HCT116 (cell line): ENCODE data around the gene ANKEF1. TPM values are rescaled to one million over a fixed set of nuclear protein-coding genes. Genes with fewer than 3 reads are reported as not detected.

Experiments
- ATAC-seq: fragments of 200-7000 bp; cut with Tn5 transposase; 2 replicates; pipeline ENCODE4 v1.9.1; 2020; ENCODE audit warnings: mild to moderate bottlenecking, moderate library complexity
- BruUV-seq: library from RNA; stranded (reverse); fragments of 400-500 nt; replicated peaks from 2 replicates; lab custom pipeline; 2021; lab: Mats Ljungman, UMichigan
- CTCF ChIA-PET: fragments of 300-600 bp; sonication (Branson Sonifier 250); formaldehyde crosslinking; loops from one replicate; lab custom pipeline; 2021; ENCODE audit warnings: antibody characterized with exemption; lab: Charles Lee
- POLR2A ChIA-PET: fragments of 300-600, 350-600 bp; sonication (Branson Sonifier 250); formaldehyde crosslinking; loops from one replicate; lab custom pipeline; 2021; ENCODE audit warnings: antibody characterized with exemption; lab: Charles Lee
- RAD21 ChIA-PET, 2 experiments: fragments of 300-600 bp; sonication (Branson Sonifier 250); formaldehyde crosslinking; loops; one replicate each; lab custom pipeline; 2023; ENCODE audit warnings: low total read pairs in 2 of 2; ENCODE audit not compliant: uncharacterized antibody in 2 of 2, unreplicated experiment in 2 of 2, low non-redundant PET in 1 of 2; lab: Charles Lee
- DNase-seq: peaks from one replicate; pipeline ENCODE4 v3.0.0-alpha.2; 2010; ENCODE audit warnings: low read depth, low spot score
- H2AFZ ChIP-seq: fragments of 200-600 bp; shearing (Covaris generic), sonication (generic); 2 replicates; pipeline ENCODE4 v1.6.1; 2017; ENCODE audit warnings: low read depth, mixed run types, mixed read lengths, antibody characterized with exemption, low read length; ENCODE audit not compliant: poor library complexity, severe bottlenecking
- H3K27ac ChIP-seq: 2 replicates; pipeline ENCODE4 v1.5.1; 2012; ENCODE audit warnings: low read depth, low read length
- H3K27me3 ChIP-seq: fragments of 200-600 bp; sonication (generic); 2 replicates; pipeline ENCODE4 v1.6.1; 2016; ENCODE audit warnings: mixed run types, low read length, mixed read lengths; ENCODE audit not compliant: insufficient read depth
- H3K36me3 ChIP-seq, 2 experiments: fragments of 200-500 bp in 1 of 2; fragments of 200-600 bp in 1 of 2; sonication (Bioruptor generic) in 1 of 2; sonication (generic) in 1 of 2; 2 replicates each; pipeline versions ENCODE4 v1.5.1 to v1.6.1; 2014 to 2016; ENCODE audit warnings: low read length in 2 of 2, inconsistent platforms in 1 of 2, mixed read lengths in 1 of 2, mixed run types in 1 of 2; ENCODE audit not compliant: insufficient read depth in 2 of 2, control insufficient read depth in 1 of 2
- H3K4me1 ChIP-seq, 2 experiments: fragments of 200-600 bp in 1 of 2; sonication (generic) in 1 of 2; 2 replicates each; pipeline versions ENCODE4 v1.5.1 to v1.6.1; 2012 to 2017; ENCODE audit warnings: low read length in 2 of 2, inconsistent platforms in 1 of 2, mild to moderate bottlenecking in 1 of 2, mixed read lengths in 1 of 2, mixed run types in 1 of 2, moderate library complexity in 1 of 2; ENCODE audit not compliant: insufficient read depth in 2 of 2, control insufficient read depth in 1 of 2
- H3K4me2 ChIP-seq: fragments of 200-600 bp; sonication (generic); 2 replicates; pipeline ENCODE4 v1.6.1; 2017; ENCODE audit warnings: mixed run types, low read length, mixed read lengths
- H3K4me3 ChIP-seq, 2 experiments: fragments of 200-600 bp in 1 of 2; sonication (generic) in 1 of 2; replicated peaks in 1 of 2; 2 replicates each; pipeline ENCODE4 v1.5.1; 2011 to 2016; ENCODE audit warnings: low read length in 2 of 2, control low read depth in 1 of 2, low read depth in 1 of 2, mild to moderate bottlenecking in 1 of 2, mixed read lengths in 1 of 2, mixed run types in 1 of 2
- H3K79me2 ChIP-seq: fragments of 200-600 bp; sonication (generic); 2 replicates; pipeline ENCODE4 v1.6.1; 2017; ENCODE audit warnings: mild to moderate bottlenecking, mixed run types, low read length, moderate library complexity, mixed read lengths; ENCODE audit not compliant: insufficient read depth
- H3K9ac ChIP-seq: fragments of 200-600 bp; sonication (generic); 2 replicates; pipeline ENCODE4 v1.6.1; 2016; ENCODE audit warnings: low read length, mixed read lengths
- H3K9me2 ChIP-seq: fragments of 200-600 bp; sonication (generic), shearing (Covaris generic); 2 replicates; pipeline ENCODE4 v1.6.1; 2017; ENCODE audit warnings: mixed run types, mild to moderate bottlenecking, moderate library complexity; ENCODE audit not compliant: insufficient read depth
- H3K9me3 ChIP-seq, 2 experiments: fragments of 200-500 bp in 1 of 2; fragments of 200-600 bp in 1 of 2; sonication (Bioruptor generic) in 1 of 2; sonication (generic) in 1 of 2; 2 replicates each; pipeline ENCODE4 v1.6.1; 2014 to 2017; ENCODE audit warnings: low read length in 2 of 2, mixed read lengths in 2 of 2, inconsistent platforms in 1 of 2, low read depth in 1 of 2, mild to moderate bottlenecking in 1 of 2, mixed run types in 1 of 2, moderate library complexity in 1 of 2; ENCODE audit not compliant: control insufficient read depth in 1 of 2, insufficient read depth in 1 of 2
- H4K20me1 ChIP-seq: fragments of 200-600 bp; sonication (generic), shearing (Covaris generic); 2 replicates; pipeline ENCODE4 v1.6.1; 2017; ENCODE audit warnings: mixed run types, mild to moderate bottlenecking, moderate library complexity; ENCODE audit not compliant: insufficient read depth
- CBX3 ChIP-seq: IDR thresholded peaks from 2 replicates; pipeline ENCODE4 v1.6.1; 2012; ENCODE audit warnings: low read depth
- CEBPB ChIP-seq: IDR thresholded peaks from 2 replicates; pipeline ENCODE4 v1.6.1; 2012; ENCODE audit warnings: low read depth
- EGR1 ChIP-seq: IDR thresholded peaks from 2 replicates; pipeline ENCODE4 v1.6.1; 2012; ENCODE audit warnings: low read depth
- ELF1 ChIP-seq: IDR thresholded peaks from 2 replicates; pipeline ENCODE4 v1.6.1; 2012; ENCODE audit warnings: low read depth, borderline replicate concordance
- EZH2 ChIP-seq: fragments of 200-600 bp; sonication (generic); IDR thresholded peaks from 2 replicates; pipeline ENCODE4 v1.6.1; 2017; ENCODE audit warnings: antibody characterized with exemption, mixed run types
- EZH2phosphoT487 ChIP-seq: fragments of 200-600 bp; IDR thresholded peaks from 2 replicates; pipeline ENCODE4 v1.6.1; 2018; ENCODE audit warnings: antibody characterized with exemption, borderline replicate concordance
- JUND ChIP-seq: IDR thresholded peaks from 2 replicates; pipeline ENCODE4 v1.6.1; 2012
- POLR2A ChIP-seq: IDR thresholded peaks from 2 replicates; pipeline ENCODE4 v1.7.0; 2011; ENCODE audit warnings: borderline replicate concordance; ENCODE audit not compliant: insufficient read depth, insufficient read length; ENCODE audit errors: extremely low read depth
- POLR2AphosphoS5 ChIP-seq: IDR thresholded peaks from 2 replicates; pipeline ENCODE4 v1.6.1; 2011; ENCODE audit warnings: mild to moderate bottlenecking, low read depth, low read length, moderate library complexity
- TCF7L2 ChIP-seq: IDR thresholded peaks from 2 replicates; pipeline ENCODE4 v1.7.0; 2011; ENCODE audit warnings: borderline replicate concordance, inconsistent platforms; ENCODE audit not compliant: insufficient read depth, insufficient read length; ENCODE audit errors: extremely low read depth
- YY1 ChIP-seq: IDR thresholded peaks from 2 replicates; pipeline ENCODE4 v1.6.1; 2011; ENCODE audit warnings: low read length, low read depth, moderate library complexity, mild to moderate bottlenecking; ENCODE audit not compliant: insufficient replicate concordance; ENCODE audit errors: extremely low read depth
- ZFX ChIP-seq: fragments of 450-650 bp; IDR thresholded peaks from 2 replicates; pipeline ENCODE4 v1.6.1; 2017
- ZNF274 ChIP-seq: fragments of 200-500 bp; sonication (Bioruptor generic); IDR thresholded peaks from 2 replicates; pipeline ENCODE4 v1.6.1; 2014; ENCODE audit warnings: mild to moderate bottlenecking, low read depth, low read length, inconsistent platforms
- intact Hi-C: fragments of 100-400 bp; cut with micrococcal nuclease; formaldehyde crosslinking; loops from 2 replicates; pipeline ENCODE4 v1.10.0; 2022
- total RNA-seq: library from RNA; stranded (reverse); gene quantifications from one replicate; pipeline ENCODE4 v1.2.1, GENCODE V29; 2021; ENCODE audit not compliant: unreplicated experiment
- TF ChIP-seq, protein P1 (sequence below): IDR thresholded peaks from 2 replicates; pipeline ENCODE4 v1.6.1; 2012
- TF ChIP-seq, protein P2 (sequence below): IDR thresholded peaks from 2 replicates; pipeline ENCODE4 v1.6.1; 2012; ENCODE audit warnings: low read depth
- TF ChIP-seq, protein P3 (sequence below), 3 experiments: fragments of 200-600 bp in 1 of 3; sonication (generic) in 1 of 3; IDR thresholded peaks in 2 of 3; conservative IDR thresholded peaks in 1 of 3; 2 replicates each; pipeline ENCODE4 v1.5.1; 2012 to 2017; ENCODE audit warnings: low read depth in 2 of 3, low read length in 2 of 3, antibody characterized with exemption in 1 of 3, borderline replicate concordance in 1 of 3, control low read depth in 1 of 3, mild to moderate bottlenecking in 1 of 3, mixed read lengths in 1 of 3, mixed run types in 1 of 3, moderate library complexity in 1 of 3; ENCODE audit not compliant: insufficient read depth in 1 of 3

Gene ANKEF1
- total RNA-seq, 1 experiment from 2014 or later, result 15.8 TPM

DNA sequence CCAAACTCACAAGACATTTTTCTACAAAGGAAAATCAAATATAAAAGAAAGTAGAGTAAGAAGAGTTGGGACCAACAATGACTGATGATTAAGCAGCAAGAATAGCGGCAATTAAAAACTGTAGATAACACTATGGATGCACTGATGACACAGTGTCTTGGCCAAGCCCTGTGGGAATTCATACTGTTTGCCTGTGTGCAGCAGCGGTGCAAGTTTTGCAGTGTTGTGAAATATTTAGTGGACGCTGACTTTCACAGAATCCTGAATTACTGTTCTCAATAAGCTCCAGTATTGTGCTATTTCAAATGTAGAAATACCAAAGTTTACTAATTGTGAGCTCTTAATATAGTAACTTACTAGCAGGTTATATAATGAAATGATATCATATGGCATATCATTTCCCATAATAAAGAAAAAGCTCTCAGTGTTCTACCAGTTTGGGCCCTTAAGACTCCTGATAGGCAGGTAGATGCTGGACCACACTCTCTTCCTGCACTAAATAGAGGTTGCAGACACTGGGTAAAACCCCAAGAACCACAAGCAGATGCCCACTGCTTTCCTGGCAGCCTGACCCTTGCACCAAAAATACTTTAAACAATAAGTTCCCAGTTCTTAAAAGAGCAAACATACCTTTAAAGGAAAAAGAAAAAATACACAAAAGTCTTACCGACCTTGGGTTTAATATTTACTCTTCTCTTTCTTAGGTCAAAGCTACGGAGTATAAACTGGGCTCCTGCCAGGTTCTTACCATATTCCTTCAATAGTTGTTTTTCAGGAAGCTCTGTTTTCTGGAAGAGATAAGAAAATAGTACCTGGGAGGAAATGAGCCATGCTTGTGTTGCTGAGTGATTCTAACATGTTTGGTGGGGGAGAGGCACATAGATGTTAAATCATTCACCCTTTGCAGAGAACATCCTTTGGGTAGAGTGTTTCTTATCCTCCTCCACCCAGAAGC, 41.6 kb downstream of the ANKEF1 start:
- ChIA-PET RAD21 (no interaction called here), POLR2A (no interaction called here), CTCF (interaction anchor here (0.8 to 1.6 kb wide), 9 partner anchors 14 to 459 kb away, joined by 3 to 8 read pairs (median 3); no protein-coding TSS in a partner anchor)
- H3K27ac ChIP-seq, result no peak overlapping the region
- H3K4me3 ChIP-seq, result no peak overlapping the region
- no peaks in the 10 kb centered on the region for H3K79me2 ChIP-seq
- no peaks in the 10 kb centered on the region for H4K20me1 ChIP-seq
- intact Hi-C loops, result no loop called here
- H2AFZ ChIP-seq, result no peak overlapping the region
- no peaks in the 10 kb centered on the region for H3K9me3 ChIP-seq
- no peaks in the 10 kb centered on the region for H3K36me3 ChIP-seq
- no TSS peak for BruUV-seq
- H3K9me2 ChIP-seq, result no peaks in the 10 kb centered on the region; the same call in 1 of the 2 replicates
- no peak for DNase-seq
- TF ChIP-seq, protein P1, sequence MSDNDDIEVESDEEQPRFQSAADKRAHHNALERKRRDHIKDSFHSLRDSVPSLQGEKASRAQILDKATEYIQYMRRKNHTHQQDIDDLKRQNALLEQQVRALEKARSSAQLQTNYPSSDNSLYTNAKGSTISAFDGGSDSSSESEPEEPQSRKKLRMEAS, result no peak
- TF ChIP-seq POLR2A, result no peak
- TF ChIP-seq EGR1, result no peak
- TF ChIP-seq, protein P2, sequence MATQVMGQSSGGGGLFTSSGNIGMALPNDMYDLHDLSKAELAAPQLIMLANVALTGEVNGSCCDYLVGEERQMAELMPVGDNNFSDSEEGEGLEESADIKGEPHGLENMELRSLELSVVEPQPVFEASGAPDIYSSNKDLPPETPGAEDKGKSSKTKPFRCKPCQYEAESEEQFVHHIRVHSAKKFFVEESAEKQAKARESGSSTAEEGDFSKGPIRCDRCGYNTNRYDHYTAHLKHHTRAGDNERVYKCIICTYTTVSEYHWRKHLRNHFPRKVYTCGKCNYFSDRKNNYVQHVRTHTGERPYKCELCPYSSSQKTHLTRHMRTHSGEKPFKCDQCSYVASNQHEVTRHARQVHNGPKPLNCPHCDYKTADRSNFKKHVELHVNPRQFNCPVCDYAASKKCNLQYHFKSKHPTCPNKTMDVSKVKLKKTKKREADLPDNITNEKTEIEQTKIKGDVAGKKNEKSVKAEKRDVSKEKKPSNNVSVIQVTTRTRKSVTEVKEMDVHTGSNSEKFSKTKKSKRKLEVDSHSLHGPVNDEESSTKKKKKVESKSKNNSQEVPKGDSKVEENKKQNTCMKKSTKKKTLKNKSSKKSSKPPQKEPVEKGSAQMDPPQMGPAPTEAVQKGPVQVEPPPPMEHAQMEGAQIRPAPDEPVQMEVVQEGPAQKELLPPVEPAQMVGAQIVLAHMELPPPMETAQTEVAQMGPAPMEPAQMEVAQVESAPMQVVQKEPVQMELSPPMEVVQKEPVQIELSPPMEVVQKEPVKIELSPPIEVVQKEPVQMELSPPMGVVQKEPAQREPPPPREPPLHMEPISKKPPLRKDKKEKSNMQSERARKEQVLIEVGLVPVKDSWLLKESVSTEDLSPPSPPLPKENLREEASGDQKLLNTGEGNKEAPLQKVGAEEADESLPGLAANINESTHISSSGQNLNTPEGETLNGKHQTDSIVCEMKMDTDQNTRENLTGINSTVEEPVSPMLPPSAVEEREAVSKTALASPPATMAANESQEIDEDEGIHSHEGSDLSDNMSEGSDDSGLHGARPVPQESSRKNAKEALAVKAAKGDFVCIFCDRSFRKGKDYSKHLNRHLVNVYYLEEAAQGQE, result no peak
- TF ChIP-seq, protein P3, sequence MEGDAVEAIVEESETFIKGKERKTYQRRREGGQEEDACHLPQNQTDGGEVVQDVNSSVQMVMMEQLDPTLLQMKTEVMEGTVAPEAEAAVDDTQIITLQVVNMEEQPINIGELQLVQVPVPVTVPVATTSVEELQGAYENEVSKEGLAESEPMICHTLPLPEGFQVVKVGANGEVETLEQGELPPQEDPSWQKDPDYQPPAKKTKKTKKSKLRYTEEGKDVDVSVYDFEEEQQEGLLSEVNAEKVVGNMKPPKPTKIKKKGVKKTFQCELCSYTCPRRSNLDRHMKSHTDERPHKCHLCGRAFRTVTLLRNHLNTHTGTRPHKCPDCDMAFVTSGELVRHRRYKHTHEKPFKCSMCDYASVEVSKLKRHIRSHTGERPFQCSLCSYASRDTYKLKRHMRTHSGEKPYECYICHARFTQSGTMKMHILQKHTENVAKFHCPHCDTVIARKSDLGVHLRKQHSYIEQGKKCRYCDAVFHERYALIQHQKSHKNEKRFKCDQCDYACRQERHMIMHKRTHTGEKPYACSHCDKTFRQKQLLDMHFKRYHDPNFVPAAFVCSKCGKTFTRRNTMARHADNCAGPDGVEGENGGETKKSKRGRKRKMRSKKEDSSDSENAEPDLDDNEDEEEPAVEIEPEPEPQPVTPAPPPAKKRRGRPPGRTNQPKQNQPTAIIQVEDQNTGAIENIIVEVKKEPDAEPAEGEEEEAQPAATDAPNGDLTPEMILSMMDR (IDR thresholded peaks at IDR 0.05 in 2 of 3, conservative IDR thresholded peaks at IDR 0.05 in 1 of 3; ENCODE audit: borderline replicate concordance in 1 of 3, insufficient read depth in 1 of 3, low read depth in 2 of 3, low read length in 2 of 3), result no peak
- TF ChIP-seq YY1, result no peak
- TF ChIP-seq ZFX, result no peak
- TF ChIP-seq CEBPB, result no peak
- TF ChIP-seq EZH2, result no peak
- TF ChIP-seq TCF7L2, result no peak
- no peak for TF ChIP-seq CBX3
- TF ChIP-seq EZH2phosphoT487, result no peak
- TF ChIP-seq ELF1, result no peak
- TF ChIP-seq POLR2AphosphoS5, result no peak
- TF ChIP-seq JUND, result no peak
- TF ChIP-seq ZNF274, result no peak
- TF ChIP-seq, all 23 proteins: peak for 0
- Histone ChIP-seq H3K4me2 (no peak overlapping the region), H3K9ac (no peak overlapping the region), H3K27me3 (no peaks in the 10 kb centered on the region), H3K4me1 (peaks cover 0 to 8% of the 10 kb centered on the region in 2 experiments; a peak in 2 of 4 replicates)
- ATAC-seq, result no peak
